Measurements from ENCODE around the gene MBD6.

- no peak for TF ChIP-seq POLR2A (IDR thresholded peaks at IDR 0.05)
- no peak for TF ChIP-seq CTCF (IDR thresholded peaks at IDR 0.05)
Observed at GRCh38 chr12:57558864-57559263, 36.2 kb downstream of the MBD6 start.

All from Peyer's patch (tissue), 4 donors.